Left ventricle myocardium inferior (tissue), 1 donor: ENCODE measurements around the gene CPNE6. TPM values are rescaled to one million over a fixed set of nuclear protein-coding genes. Genes with fewer than 3 reads are reported as not detected.
A peak's percentile ranks its signal among the peaks of the same experiment; 100 is the strongest.

Source experiments
- DNase-seq: peaks from one replicate; pipeline ENCODE4 v3.0.0-alpha.2; 2020
- H3K27ac ChIP-seq: fragments of 200-600 bp; replicated peaks from 2 replicates; pipeline ENCODE4 v1.8.0; 2021
- H3K27me3 ChIP-seq: fragments of 200-600 bp; 2 replicates; pipeline ENCODE4 v1.8.0; 2021; ENCODE audit warnings: low read depth
- H3K36me3 ChIP-seq: fragments of 200-600 bp; 2 replicates; pipeline ENCODE4 v1.8.0; 2021
- H3K4me1 ChIP-seq: fragments of 200-600 bp; 2 replicates; pipeline ENCODE4 v1.8.0; 2021
- H3K4me3 ChIP-seq: fragments of 200-600 bp; 2 replicates; pipeline ENCODE4 v1.8.0; 2021; ENCODE audit warnings: mild to moderate bottlenecking, moderate library complexity
- H3K9me3 ChIP-seq: fragments of 200-600 bp; replicated peaks from 2 replicates; pipeline ENCODE4 v1.8.0; 2021
- CTCF ChIP-seq: fragments of 200-600 bp; IDR thresholded peaks from 2 replicates; pipeline ENCODE4 v1.8.0; 2021; ENCODE audit warnings: antibody characterized with exemption, mild to moderate bottlenecking, borderline replicate concordance
- intact Hi-C: fragments of 100-400 bp; cut with micrococcal nuclease; formaldehyde crosslinking; loops from one replicate; pipeline ENCODE4 v1.11.0; 2022
- total RNA-seq: library from RNA; stranded (reverse); fragmentation: NEBNext Ultra II Directional; extraction: Animal tissue kit (Norgen Biotek cat#: 25700); gene quantifications from one replicate; pipeline ENCODE4 v1.2.1, GENCODE V29; 2021
- donor health status: DM: no; HTN: yes; CAD: no; lungs with severe emphysema.

Gene CPNE6
- total RNA-seq, 1 donor from 2014 or later = not detected

GRCh38 chr14:24058260-24058950 is 13.0 kb upstream of the CPNE6 start:
- peaks cover 21% of the 10 kb centered on the region for H3K27me3 ChIP-seq
- H3K4me3 ChIP-seq = no peak overlapping the region
- H3K36me3 ChIP-seq = no peaks in the 10 kb centered on the region
- no peaks in the 10 kb centered on the region for H3K9me3 ChIP-seq
- H3K27ac ChIP-seq = no peak overlapping the region
- H3K4me1 ChIP-seq = no peaks in the 10 kb centered on the region
- intact Hi-C loops = no loop called here
- peak; percentile 45 for DNase-seq
- peak; percentile 84 for TF ChIP-seq CTCF

- Histone ChIP-seq H3K4me3 (no peak overlapping the region), H3K9me3 (no peaks in the 10 kb centered on the region), H3K4me1 (no peaks in the 10 kb centered on the region), H3K36me3 (no peaks in the 10 kb centered on the region), H3K27me3 (peaks cover 19% of the 10 kb centered on the region), H3K27ac (no peak overlapping the region)
- no peak for DNase-seq
- intact Hi-C loops = no loop called here
- no peak for TF ChIP-seq CTCF
Observed at GRCh38 chr14:24058951-24059475, 12.3 kb upstream of the CPNE6 start.

- intact Hi-C loops = loop anchor here (5.0 kb wide), 1 partner anchor 47 kb away; no protein-coding TSS in a partner anchor
- H3K27ac ChIP-seq = no peak overlapping the region
- no peaks in the 10 kb centered on the region for H3K9me3 ChIP-seq
- no peaks in the 10 kb centered on the region for H3K4me1 ChIP-seq
- no peak for DNase-seq
- no peaks in the 10 kb centered on the region for H3K36me3 ChIP-seq
- no peak for TF ChIP-seq CTCF
- no peak overlapping the region for H3K4me3 ChIP-seq
- peaks cover 10% of the 10 kb centered on the region for H3K27me3 ChIP-seq
Observed at GRCh38 chr14:24059841-24060388, 11.4 kb upstream of the CPNE6 start.

GRCh38 chr14:24060443-24060842 is 10.9 kb upstream of the CPNE6 start:
- no peak for DNase-seq
- intact Hi-C loops = loop anchor here (5.0 kb wide), 1 partner anchor 47 kb away; no protein-coding TSS in a partner anchor

More at GRCh38 chr14:24060443-24060842, 10.9 kb upstream of the CPNE6 start:
- Histone ChIP-seq H3K36me3 (no peaks in the 10 kb centered on the region), H3K4me3 (no peak overlapping the region), H3K27ac (no peak overlapping the region), H3K9me3 (no peaks in the 10 kb centered on the region), H3K27me3 (peaks cover 5% of the 10 kb centered on the region), H3K4me1 (no peaks in the 10 kb centered on the region)
- TF ChIP-seq CTCF = no peak
